Esophagus mucosa (tissue), 1 donor: ENCODE measurements around the gene EPHA6. TPM values are rescaled to one million over a fixed set of nuclear protein-coding genes. Genes with fewer than 3 reads are reported as not detected.
"Not testable (repeated sequence)": the region's sequence is repeated elsewhere in the genome, so short reads cannot be mapped to it uniquely, and the experiment has no call there.

Experiments used
- ATAC-seq: fragments of 200-7000 bp; cut with Tn5 transposase; one replicate; pipeline ENCODE4 v1.9.1; 2020
- total RNA-seq: library from RNA; stranded (reverse); gene quantifications from one replicate; pipeline ENCODE4 v1.2.4, GENCODE V29; 2023
- donor health status: DM: yes; HTN: yes; CAD: no.

EPHA6 gene
- total RNA-seq, 1 donor from 2014 or later, result 1.1 TPM

GRCh38 chr3:97480696-97481289 lies 666.4 kb downstream of the EPHA6 start:
- ATAC-seq, result not testable (repeated sequence)

- ATAC-seq, result no peak
Measured at GRCh38 chr3:97481416-97481815, 667.0 kb downstream of the EPHA6 start.

- peak; percentile 82 for ATAC-seq
Measured at GRCh38 chr3:97485206-97485605, 670.8 kb downstream of the EPHA6 start.

GRCh38 chr3:97487587-97487986 lies 673.2 kb downstream of the EPHA6 start:
- ATAC-seq, result no peak

GRCh38 chr3:97488741-97489140 lies 674.3 kb downstream of the EPHA6 start:
- ATAC-seq, result no peak

GRCh38 chr3:97495896-97496295 lies 681.5 kb downstream of the EPHA6 start:
- ATAC-seq, result no peak

- ATAC-seq, result no peak
Measured at GRCh38 chr3:97497138-97497537, 682.7 kb downstream of the EPHA6 start.

- no peak for ATAC-seq
Measured at GRCh38 chr3:97504463-97504862, 690.1 kb downstream of the EPHA6 start.

GRCh38 chr3:97510795-97511194 lies 696.4 kb downstream of the EPHA6 start:
- ATAC-seq, result no peak

- ATAC-seq, result no peak
Measured at GRCh38 chr3:97515076-97515475, 700.7 kb downstream of the EPHA6 start.

- ATAC-seq, result no peak
Measured at GRCh38 chr3:97530691-97531090, 716.3 kb downstream of the EPHA6 start.

- ATAC-seq, result not testable (repeated sequence)
Measured at GRCh38 chr3:97547573-97547972, 733.2 kb downstream of the EPHA6 start.

GRCh38 chr3:97550408-97550807 lies 736.0 kb downstream of the EPHA6 start:
- ATAC-seq, result no peak

- no peak for ATAC-seq
Measured at GRCh38 chr3:97552186-97552585, 737.8 kb downstream of the EPHA6 start.

GRCh38 chr3:97575742-97576141 lies 761.3 kb downstream of the EPHA6 start:
- no peak for ATAC-seq

- ATAC-seq, result no peak
Measured at GRCh38 chr3:97576221-97576620, 761.8 kb downstream of the EPHA6 start.

GRCh38 chr3:97579365-97579764 lies 765.0 kb downstream of the EPHA6 start:
- peak; percentile 81 for ATAC-seq

- ATAC-seq, result no peak
Measured at GRCh38 chr3:97610626-97611025, 796.2 kb downstream of the EPHA6 start.

- ATAC-seq, result no peak
Measured at GRCh38 chr3:97612632-97613031, 798.2 kb downstream of the EPHA6 start.

GRCh38 chr3:97613139-97613538 lies 798.7 kb downstream of the EPHA6 start:
- ATAC-seq, result no peak

GRCh38 chr3:97620514-97620913 lies 806.1 kb downstream of the EPHA6 start:
- not testable (repeated sequence) for ATAC-seq

GRCh38 chr3:97636465-97636864 lies 822.1 kb downstream of the EPHA6 start:
- no peak for ATAC-seq

GRCh38 chr3:97646932-97647331 lies 832.5 kb downstream of the EPHA6 start:
- ATAC-seq, result no peak

GRCh38 chr3:97647441-97647982 lies 833.1 kb downstream of the EPHA6 start:
- ATAC-seq, result no peak

- no peak for ATAC-seq
Measured at GRCh38 chr3:97655971-97656370, 841.6 kb downstream of the EPHA6 start.
